DMS53 treated with DMSO at 0.1 percent for 48 hours (cell line): ENCODE measurements around the gene COL23A1.

ENCODE experiments used
- DNase-seq: peaks from one replicate; lab custom pipeline; 2025; ENCODE audit not compliant: unreplicated experiment; lab: John Stamatoyannopoulos, UW

COL23A1 gene

GRCh38 chr5:178441486-178442270, 148.5 kb downstream of the COL23A1 start:
- DNase-seq = no peak

- DNase-seq = no peak
Measured at GRCh38 chr5:178440181-178440580, 150.0 kb downstream of the COL23A1 start.

- no peak for DNase-seq
Measured at GRCh38 chr5:178439493-178440180, 150.6 kb downstream of the COL23A1 start.

GRCh38 chr5:178438796-178439195, 151.4 kb downstream of the COL23A1 start:
- no peak for DNase-seq

- DNase-seq = no peak
Measured at GRCh38 chr5:178437386-178438075, 152.7 kb downstream of the COL23A1 start.

- no peak for DNase-seq
Measured at GRCh38 chr5:178436326-178436940, 153.8 kb downstream of the COL23A1 start.

- no peak for DNase-seq
Measured at GRCh38 chr5:178435321-178436238, 154.6 kb downstream of the COL23A1 start.

- DNase-seq = no peak
Measured at GRCh38 chr5:178434851-178435250, 155.3 kb downstream of the COL23A1 start.

GRCh38 chr5:178434016-178434761, 156.0 kb downstream of the COL23A1 start:
- DNase-seq = no peak

GRCh38 chr5:178433273-178433775, 156.9 kb downstream of the COL23A1 start:
- no peak for DNase-seq

GRCh38 chr5:178432421-178433272, 157.5 kb downstream of the COL23A1 start:
- DNase-seq = no peak

GRCh38 chr5:178431782-178432165, 158.4 kb downstream of the COL23A1 start:
- DNase-seq = no peak

- no peak for DNase-seq
Measured at GRCh38 chr5:178431063-178431781, 159.0 kb downstream of the COL23A1 start.

GRCh38 chr5:178430186-178431062, 159.8 kb downstream of the COL23A1 start:
- no peak for DNase-seq

- no peak for DNase-seq
Measured at GRCh38 chr5:178429491-178430185, 160.6 kb downstream of the COL23A1 start.

- DNase-seq = no peak
Measured at GRCh38 chr5:178429156-178429468, 161.1 kb downstream of the COL23A1 start.
